ENCODE measurements around the gene CRYGS.
A peak's percentile ranks its signal among the peaks of the same experiment; 100 is the strongest.
"Not testable (repeated sequence)": the region's sequence is repeated elsewhere in the genome, so short reads cannot be mapped to it uniquely, and the experiment has no call there.

The CRYGS gene

DNA sequence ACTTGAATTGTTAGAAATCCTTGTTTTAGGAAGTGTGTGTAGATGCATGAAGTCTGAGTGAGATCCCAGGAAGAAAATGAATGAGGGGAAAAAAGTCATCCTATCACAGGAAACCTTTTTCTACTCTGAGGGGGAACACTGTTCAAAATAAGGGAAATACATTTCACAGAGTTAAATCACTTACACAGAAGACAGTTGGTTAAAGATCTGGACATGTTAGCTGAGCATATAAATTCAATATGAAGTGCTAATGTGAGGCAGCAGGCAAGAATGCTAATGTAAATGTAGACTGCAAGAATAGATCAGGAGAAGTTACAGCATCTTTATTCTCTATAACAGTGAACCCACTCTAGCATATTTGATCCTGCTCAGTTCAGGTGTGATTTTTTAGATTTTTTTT is 20.4 kb upstream of the CRYGS start:
- DNase-seq (ENCODE audit: extremely low read depth in 1 of 2, low read depth in 1 of 2) = no peak

DNA sequence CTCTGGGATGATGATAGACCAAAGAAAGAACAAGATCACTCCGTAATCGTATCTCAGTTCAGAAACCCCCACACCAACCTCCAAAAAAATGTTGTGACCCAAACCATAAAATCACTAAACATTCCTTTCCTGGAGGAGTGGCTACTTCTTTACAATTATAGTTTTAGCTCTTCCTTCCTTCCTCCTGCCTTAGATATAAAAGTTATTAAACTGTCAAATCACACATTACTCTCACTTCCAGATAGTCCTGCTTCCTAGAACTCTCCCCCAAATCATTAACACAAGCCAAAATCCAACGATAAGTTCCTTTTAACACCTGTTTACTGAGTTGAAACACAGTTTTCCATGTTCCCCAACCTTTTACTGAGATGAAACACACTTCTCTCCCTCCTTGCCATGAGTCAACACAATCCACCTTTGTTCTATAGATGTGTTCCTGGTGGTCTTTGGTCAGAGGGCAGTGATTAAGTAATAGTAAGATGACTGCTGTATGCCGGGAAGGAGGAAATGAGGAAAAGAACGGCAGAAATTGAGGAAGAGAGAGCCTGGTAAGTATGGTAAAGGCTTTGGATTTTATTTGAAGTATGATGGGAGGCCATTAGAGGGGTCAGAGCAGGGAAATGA is 8.3 kb upstream of the CRYGS start:
- DNase-seq (ENCODE audit: extremely low read depth in 1 of 2, low read depth in 1 of 2) = no peak

DNA sequence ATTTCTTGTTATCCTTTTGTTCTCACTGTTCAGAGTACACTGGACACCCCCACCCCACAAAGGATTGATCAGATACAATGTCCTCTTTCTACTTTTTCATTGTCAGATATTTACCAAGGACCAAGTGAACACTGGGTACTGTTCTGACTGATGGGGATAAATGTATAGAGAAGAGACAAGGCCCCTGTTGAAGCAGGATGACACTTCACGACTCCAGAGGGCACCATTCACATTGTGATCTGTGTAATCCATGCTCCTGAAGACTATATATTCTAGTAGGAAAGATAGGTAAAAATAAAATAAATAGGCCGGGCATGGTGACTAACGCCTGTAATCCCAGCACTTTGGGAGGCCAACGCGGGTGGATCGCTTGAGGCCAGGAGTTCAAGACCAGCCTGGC is 7.2 kb upstream of the CRYGS start:
- no peak for DNase-seq (ENCODE audit: extremely low read depth in 1 of 2, low read depth in 1 of 2)

DNA sequence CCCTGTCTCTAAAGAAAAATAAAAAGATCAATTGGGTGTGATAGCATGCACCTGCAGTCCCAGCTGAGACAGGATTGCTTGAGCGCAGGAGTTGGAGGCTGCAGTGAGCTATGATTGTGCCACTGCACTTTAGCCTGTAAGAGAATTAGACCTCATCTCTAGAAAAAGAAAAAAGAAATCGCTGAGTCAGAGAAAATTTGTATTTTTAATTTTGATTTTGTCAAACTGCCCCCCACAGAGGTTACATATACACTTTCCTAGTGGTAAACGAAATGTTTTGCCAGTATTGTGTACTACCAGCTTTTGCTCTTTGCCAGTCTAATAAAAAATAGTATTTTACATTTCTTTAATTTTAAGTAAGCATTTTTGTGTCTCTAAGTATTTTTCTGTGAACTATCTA is 5.3 kb upstream of the CRYGS start:
- no peak for DNase-seq (ENCODE audit: extremely low read depth in 1 of 2, low read depth in 1 of 2)

DNA sequence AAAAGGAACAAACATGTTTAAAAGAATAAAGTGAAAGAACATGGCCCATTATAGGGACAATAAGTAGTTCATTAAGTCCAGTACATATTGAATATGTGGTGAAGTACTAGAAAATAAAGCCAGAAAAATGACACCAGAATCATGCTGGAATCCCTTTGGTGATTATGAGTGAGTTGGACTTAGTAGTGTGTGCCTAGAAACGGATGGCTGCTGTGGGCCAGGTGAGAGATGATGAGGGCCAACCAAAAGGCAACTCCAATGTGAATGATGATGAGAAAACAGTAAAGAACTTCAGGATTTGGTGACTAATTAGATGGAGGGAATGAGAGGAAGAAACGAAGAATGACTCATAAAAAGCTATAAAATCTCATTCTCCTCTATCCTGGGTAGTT is 3.3 kb downstream of the CRYGS start:
- DNase-seq (ENCODE audit: extremely low read depth in 1 of 2, low read depth in 1 of 2) = no peak

DNA sequence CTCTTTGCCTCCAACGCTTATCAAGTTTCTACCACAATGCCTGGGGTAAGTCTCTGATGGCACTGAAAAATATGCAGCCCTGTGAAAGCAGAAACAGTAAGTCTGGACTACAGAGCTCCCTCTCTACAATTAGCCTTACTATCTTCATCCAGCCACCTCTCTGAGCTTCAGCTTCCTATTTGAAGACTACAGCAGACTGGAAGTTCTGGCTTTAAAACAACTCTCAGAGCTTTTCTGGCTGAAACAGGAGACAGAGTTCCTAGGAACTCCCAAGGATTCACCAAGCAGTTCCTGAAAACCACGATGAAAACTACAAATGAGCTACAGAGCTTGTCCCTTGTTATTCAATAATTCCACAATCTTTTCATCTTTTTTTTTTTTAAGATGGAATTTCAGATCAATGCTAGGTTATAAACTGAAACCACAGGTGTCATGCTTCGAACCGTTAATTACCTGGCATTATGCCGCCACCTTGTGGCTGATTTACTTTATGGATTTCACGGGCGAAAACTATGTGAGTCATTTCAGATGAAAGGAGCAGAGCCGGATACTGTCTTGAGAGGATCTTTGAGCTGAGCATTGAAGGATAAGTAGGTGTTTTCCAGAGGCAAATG is 3.9 kb downstream of the CRYGS start:
- peak; percentile 49 to 67 for DNase-seq (ENCODE audit: extremely low read depth in 1 of 2, low read depth in 1 of 2)

DNA sequence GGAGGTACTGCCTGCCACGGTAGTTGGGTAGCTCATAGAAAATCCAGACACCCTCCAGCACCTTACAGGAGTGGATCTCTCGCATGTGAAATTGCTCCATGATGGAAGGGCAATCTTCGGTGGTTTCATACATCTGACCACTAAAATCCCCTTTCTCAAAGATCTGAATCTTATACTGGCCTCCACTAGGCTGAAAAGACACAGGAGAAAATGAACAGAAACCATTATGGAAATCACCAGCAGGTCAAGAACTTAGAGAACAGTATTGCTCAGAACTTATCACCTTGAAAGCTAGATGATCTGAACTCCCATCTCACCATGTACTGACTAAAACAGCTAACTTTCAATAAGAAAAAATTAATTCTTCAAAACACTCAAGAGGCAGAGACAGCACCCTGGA is 5.4 kb downstream of the CRYGS start:
- no peak for DNase-seq (ENCODE audit: extremely low read depth in 1 of 2, low read depth in 1 of 2)

DNA sequence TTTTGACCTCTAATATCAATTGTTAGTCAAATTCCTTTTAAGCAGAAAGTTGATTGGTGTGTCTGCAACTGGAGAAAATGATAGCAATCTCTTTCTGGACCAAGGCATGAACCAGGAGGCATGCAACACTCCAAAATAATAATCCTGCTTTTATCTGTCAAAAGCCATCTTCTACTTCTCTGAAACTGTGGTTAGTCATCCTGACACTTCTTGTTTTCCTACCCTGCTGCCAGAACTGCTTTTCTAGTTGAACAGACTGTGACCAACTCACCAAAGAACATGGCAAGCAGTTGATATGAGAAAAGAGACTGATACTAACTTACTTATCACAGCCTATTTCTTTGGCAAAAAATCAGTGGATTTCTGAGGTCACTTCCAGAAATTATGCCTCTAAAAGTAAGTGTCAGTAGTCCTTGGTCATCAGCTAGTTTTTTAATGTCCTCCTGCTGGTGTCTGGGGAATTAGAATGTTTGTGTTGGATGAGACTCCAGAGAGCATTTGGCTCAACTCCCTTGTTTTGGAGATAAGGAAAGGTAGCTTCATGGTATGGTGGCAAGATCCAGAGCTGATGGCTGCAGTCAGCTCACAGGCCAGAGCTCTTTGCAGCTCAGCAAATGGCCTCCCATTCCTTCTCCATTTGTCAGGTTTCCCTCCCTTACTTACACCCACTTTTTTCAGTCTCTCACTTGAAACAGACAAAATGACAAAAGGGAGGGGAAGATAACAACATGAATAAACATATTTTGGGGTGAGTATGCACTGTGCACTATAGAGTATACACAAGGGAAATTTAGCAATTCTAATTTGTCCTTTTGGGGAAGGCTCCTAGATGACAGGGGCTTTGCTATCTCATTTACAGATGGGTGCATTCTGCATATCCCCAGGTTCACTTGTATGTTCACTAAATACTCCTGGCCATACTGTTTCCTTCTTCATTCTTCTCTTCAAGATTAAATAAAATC is 7.0 kb downstream of the CRYGS start:
- DNase-seq (ENCODE audit: extremely low read depth in 1 of 2, low read depth in 1 of 2) = no peak

DNA sequence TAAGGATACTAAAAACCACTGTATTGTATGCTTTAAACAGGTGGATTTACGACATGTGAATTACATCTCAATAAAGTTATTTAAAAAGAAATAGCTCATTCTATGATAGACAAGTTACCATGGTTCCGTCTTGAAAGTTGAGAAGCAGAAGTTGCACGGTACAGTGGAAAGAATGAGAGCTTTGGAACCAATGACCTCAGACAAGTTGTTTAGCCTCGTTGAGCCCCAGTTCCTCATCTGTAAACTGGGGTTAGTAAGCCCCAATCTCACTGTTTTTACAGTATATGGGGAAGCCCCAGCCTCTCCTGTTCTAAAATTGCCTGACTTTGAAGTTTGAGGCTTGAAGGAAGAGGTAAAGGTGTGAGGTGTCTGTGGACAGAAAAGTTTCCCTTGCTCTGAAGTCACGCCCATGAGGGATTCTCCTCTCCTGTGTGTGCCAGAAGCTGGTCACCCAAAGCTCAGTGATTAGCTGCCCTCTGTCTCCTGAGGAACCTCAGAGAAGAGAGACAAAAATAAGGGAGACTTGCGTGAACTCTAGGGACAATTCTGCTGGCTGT is 10.0 kb downstream of the CRYGS start:
- peak; percentile 31 to 58 for DNase-seq (ENCODE audit: extremely low read depth in 1 of 2, low read depth in 1 of 2)

DNA sequence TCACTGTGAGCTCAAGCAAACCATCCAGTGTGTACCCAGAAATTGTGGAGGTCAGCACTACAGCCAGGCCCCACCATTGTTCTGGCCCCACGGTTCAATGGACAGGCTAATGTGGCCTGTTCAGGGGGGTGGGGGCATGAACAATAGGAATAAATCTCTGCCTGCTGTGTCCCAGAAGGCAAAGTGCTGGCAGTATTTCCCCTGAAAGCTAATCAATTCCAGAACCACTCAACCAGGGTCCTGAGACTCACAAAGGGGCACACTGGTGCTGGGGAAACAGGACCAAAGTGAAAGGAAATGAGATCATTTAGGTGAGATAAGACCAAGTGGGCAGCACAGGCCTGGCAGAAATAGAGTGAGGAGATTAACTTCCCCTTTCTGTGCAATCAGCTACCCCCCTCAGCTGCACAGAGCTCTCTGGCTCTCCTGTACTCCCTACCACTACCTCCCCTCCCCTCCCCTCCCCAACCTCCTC is 11.5 kb downstream of the CRYGS start:
- DNase-seq (ENCODE audit: extremely low read depth in 1 of 2, low read depth in 1 of 2) = no peak

DNA sequence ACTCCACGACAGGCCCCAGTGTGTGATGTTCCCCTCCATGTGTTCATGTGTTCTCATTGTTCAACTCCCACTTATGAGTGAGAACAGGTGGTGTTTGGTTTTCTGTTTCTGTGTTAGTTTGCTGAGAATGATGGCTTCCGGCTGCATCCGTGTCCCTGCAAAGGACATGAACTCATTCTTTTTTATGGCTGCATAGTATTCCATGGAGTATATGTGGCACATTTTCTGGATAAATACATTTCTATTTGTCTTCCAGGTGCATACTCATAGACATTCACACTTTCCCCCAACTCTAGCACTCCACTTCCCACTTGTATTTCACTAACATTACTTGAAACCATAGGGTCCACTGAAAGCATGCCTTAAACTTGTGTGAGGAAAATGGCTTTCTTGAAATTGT is 12.5 kb downstream of the CRYGS start:
- not testable (repeated sequence) for DNase-seq (ENCODE audit: extremely low read depth in 1 of 2, low read depth in 1 of 2)

DNA sequence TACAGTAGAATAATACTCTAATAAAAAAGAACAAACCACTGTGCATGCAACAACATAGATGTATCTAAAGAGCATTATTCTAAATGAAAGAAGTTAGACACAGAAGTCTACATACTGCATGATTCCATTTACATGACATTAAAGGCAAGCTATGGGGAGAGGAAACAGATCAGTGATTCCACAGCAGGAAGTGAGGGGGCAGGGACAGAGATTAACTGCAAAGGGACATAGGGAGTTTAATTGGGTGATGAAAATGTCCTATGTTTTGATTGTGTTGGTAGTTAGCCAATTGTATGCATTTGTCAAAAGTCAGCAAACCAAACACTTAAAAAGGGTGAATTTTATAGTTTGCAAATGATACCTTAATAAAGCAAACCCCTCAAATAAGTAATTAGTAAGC is 13.8 kb downstream of the CRYGS start:
- no peak for DNase-seq (ENCODE audit: extremely low read depth in 1 of 2, low read depth in 1 of 2)

DNA sequence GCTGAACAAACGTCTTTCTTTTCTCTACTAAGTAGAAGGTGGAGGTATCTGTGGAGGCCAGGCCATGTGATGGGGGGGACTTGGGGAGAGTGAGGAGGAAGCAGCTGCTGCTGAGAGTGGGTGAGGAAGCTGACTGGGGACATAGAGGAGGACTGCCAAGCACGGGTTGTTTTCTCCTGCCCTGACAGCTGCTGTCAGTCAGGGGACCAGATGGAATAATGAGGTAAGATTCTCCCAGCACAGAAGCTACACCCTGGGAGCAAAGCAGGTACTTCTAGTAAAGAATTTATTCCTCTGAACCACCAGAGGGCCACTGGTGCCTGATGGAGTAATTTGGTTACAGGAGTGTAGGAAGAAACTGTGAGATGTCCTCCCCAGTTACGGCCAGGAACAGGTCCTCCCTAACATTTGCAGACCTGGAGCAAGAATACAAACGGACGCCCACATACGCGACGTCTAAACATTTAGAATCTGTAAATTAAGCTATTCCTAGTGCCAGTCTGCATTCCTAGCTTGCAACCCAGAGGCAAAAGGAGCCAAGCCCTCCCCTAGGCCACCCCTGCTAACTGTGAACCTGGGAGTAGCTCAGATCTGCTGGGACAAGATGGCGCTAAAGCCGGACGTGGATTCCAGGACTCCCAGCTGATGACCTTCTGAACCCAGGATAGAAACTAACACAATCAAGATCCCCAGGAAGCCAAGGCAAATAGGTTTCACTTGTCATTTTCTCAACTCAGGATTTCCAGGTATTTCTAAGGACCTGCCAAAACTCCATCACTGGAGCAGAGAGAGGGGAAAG is 14.8 kb downstream of the CRYGS start:
- no peak for DNase-seq (ENCODE audit: extremely low read depth in 1 of 2, low read depth in 1 of 2)

DNA sequence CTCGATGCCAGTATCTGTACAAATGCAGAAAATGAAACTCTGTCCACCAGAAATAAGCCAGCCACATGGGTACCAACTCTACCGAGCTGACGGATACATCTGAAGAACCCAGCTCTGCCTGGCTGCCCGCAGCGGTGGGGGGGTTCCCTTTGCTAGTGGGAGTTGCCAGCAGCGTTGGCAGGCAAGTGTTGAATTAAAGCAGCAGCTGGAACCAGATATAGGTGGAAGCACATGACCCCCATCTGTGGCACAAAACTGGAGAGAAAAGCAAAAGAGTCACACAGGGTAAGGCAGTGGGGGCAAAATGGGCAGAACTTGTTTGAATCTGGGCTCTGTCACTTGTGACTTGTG is 17.9 kb downstream of the CRYGS start:
- DNase-seq (ENCODE audit: extremely low read depth in 1 of 2, low read depth in 1 of 2) = no peak

DNA sequence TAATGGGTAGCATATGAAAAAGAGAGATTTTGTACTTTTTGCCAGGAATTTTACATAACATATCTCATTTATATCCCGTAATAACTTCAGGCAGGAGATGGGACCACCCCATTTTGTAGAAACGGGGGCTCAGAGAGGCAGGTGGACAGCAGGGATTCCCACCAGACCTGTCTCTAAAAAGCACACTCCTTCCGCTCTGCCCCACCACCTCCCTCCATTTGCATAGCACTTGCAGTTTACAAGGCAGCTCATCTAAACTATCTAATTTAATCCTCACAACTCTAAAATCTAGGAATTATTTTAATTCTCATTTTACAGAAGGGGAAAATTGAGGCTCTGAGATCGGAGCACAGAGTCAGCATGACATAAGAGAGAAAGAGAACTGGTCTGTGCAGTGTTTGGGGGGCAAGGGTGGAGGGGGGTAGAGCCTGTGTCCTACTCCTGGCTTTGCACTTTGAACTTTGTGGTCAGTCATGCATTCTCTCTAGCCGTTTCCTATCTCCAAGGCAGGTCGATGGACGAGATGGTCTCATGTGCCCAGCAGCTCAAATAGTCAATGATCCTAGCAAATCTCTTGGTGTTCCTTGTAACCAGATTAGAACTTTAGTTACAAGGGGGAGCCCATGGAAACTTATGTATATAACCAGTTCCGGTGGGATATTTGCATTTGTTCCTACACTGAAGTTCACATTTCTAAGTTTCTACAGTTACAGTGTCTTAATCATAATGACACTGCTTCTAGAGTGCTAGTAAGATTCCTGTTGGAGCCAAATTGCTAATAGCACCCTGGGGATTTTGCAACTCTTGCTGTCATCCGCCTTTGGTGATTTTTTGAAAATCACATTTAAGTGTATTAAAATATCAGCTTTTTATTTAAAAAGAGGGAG is 18.6 kb downstream of the CRYGS start:
- no peak for DNase-seq (ENCODE audit: extremely low read depth in 1 of 2, low read depth in 1 of 2)

DNA sequence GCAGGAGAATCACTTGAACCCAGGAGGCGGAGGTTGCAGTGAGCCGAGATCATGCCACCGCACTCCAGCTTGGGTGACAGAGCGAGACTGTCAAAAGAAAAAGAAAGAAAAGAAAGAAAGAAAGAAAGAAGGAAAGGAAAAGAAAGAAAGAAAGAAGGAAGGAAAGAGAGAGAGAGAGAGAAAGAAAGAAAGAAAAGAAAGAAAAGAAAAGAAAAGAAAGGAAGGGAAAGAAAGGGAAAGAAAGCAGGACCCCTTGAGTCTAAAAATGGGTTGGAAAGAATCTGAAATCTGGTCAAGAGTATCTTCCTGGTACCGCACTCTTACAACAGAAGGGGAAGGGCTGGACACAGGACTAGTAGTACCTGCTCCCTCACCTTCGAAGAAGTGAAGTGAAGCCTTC is 19.6 kb downstream of the CRYGS start:
- DNase-seq (ENCODE audit: extremely low read depth in 1 of 2, low read depth in 1 of 2) = no peak

DNA sequence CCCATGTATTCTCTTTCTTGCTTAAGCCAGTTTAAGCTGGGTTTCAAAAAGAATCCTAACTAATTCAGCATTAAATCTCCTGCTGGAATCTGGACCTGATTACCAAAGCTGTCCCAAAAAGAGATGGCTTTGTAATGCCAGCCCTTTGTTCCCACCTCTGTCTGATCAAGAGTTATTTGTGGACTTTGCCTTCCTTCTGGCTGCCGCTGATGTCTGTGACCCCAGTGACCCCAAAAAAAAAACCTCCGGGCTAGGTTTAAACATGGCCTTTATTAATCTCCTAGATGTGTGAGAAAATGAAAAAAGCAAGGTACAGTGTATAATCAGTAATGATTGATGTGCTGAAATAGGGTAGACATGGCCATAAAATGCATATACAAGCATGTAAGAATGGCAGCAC is 20.7 kb downstream of the CRYGS start:
- DNase-seq (ENCODE audit: extremely low read depth in 1 of 2, low read depth in 1 of 2) = no peak

DNA sequence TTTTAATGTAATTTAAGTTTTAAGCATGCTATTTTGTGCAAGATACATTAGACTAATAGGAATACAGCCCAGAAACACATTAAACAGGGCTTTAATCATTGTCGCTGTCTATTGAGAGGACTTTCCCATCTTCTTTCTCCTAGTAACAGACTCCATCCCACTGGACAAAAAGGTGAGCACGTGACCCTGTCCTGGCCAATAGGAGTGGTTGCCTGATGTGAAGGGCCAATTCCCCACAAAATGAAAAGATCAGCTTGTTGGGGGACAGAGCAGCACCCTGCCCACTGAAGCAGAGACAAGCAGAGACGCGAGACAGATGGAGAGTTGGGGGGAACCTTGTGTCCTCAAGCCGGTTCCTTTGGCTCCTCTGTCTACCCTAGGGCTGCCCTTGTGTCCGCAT is 21.2 kb downstream of the CRYGS start:
- DNase-seq (ENCODE audit: extremely low read depth in 1 of 2, low read depth in 1 of 2) = no peak

DNA sequence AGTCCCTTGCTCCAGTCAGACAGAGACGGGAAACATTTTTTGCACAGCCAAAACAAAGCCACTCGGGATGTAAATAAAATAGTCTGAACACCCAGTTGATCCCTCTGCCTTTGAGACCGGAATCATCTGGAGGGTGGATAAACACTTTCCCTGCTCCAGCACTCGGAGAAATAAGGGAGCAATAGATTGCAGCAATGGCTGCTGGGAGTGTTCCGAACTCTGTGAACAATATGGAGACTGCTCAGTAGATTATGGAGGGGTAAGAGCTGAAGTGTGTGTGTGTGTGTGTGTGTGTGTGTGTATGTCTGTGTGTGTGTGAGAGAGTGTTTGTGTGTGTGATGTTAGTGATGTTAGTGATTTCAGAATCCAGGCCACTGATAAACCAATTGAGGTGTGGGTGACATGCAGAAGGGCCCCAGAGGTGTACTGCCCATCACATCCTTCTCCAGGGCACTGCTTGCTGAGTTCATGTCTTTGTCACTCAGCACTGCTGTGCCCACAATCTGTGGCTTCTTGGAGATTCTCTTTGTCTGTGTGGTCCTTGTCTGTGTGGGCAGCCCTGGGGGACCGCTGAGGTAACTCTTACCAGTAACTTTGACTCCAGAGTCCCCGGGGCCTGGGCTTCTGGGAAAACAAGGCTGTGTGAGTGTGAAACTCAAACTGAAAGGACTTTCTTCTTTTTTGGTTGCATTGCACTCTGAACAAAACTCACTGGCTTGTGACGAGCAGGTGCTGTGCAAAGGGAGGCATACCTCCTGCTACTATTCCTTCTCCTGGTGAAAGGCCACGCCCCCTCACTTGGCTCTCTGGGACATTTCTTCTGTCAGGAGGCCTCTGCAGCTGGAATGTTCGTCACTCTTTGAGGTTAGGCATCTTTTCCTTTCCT is 23.0 kb downstream of the CRYGS start:
- DNase-seq (ENCODE audit: extremely low read depth in 1 of 2, low read depth in 1 of 2) = peak; percentile 33 to 76
